ENCODE measurements around the gene INS.
"Not testable (repeated sequence)": the region's sequence is repeated elsewhere in the genome, so short reads cannot be mapped to it uniquely, and the experiment has no call there.

INS gene

DNA sequence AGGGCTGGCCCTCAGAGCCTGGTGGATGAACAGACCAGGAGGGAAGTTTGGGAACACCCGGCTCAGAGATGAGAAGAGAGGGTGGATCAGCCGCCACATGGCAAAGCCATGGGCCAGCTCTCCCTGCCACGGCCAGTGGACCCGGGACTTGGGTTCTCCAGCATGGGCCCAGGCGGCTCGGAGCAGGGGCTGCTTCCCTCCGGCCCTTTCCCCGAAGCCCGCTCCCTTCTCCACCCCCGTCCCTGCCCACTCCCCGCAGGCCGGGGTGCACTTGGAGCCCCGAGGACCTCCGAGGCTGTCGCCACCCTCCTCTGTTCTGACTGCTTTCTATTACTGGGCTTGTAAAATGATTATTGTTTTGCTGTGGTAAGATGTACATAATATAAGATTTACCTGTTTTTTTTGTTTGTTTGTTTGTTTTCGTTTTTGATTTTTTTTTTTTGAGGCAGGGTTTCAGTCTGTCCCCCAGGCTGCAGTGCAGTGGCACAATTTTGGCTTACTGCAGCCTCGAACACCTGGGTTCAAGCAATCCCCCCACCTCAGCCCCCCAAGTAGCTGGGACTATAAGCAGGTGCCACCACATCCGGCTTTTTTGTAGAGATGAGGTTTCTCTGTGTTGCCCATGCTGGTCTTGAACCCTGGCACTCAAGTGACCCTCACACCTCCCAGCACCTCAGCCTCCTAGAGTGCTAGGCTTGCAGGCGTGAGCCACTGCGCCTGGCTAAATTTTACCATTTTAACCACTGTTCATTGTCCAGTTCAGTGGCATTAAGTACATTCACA lies 21.9 kb upstream of the INS start:
- DNase-seq (ENCODE audit: extremely low read depth in 1 of 2, low read depth in 1 of 2) = no peak

DNA sequence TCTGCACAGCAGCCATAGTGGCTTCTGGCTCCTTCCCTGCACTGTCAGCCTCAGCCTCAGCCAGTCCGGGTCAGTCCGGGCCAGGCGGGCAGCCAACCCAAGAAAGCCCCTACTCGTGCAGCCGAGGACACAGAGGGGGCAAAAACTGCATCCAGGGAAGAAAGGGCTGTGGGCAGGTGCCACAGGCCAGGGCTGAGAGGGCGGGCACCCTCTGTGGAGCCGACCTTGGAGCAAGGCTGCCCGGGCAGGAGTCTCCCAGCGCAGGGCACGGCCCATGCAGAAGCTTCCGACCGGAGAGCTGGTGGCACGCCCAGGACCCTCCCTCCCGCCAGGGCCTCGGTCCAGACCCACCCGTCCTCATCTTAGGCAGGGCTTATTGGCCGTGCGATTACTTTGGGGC lies 21.1 kb upstream of the INS start:
- no peak for DNase-seq (ENCODE audit: extremely low read depth in 1 of 2, low read depth in 1 of 2)

DNA sequence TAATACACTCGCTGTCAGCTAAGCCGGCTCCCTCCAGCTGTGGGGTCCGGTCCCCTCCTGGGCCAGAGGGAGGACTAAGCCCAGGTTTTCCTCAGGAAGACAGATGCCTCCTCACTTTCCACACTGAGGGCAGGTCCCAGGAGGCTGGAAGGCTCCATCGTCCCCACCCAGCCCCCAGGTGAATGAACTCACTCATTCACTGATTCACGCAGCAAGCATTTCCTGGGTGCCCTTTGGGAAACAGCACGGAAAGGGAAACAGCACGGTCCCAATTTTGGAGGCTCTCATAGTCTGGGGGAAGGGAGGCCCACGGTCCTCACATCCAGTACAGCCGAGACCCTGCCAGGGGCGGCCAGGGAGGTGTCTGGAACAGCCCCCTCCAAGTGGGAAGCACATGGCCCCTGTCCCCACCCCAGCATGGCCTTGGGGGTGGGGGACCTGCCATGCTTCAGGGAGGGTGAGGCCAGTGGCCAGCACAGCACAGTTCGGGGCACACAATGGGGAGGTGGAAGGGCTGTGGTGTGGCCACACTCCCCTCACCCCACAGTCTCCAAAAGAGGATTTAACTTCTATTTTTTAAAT lies 19.9 kb upstream of the INS start:
- no peak for DNase-seq (ENCODE audit: extremely low read depth in 1 of 2, low read depth in 1 of 2)

DNA sequence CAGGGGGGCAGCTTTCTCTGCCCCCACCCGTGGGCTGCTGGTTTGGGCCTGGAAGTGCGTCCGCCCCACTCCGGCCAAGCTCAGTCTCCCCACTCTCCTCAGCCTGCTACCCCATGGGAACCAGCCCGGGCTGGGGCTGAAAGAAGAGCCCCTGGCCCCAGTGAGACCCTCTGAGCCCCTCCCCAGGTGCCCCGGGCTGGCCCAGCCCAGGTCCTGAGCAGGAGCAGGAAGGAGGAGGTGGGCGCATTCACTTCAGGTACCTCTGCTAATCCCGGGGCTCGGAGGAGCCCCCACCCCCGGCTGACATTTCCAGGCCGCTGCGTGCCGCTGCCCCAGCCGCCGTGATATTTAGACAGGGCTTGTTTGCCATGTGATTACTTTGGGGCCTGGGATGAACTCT lies 19.3 kb upstream of the INS start:
- DNase-seq (ENCODE audit: extremely low read depth in 1 of 2, low read depth in 1 of 2) = no peak

DNA sequence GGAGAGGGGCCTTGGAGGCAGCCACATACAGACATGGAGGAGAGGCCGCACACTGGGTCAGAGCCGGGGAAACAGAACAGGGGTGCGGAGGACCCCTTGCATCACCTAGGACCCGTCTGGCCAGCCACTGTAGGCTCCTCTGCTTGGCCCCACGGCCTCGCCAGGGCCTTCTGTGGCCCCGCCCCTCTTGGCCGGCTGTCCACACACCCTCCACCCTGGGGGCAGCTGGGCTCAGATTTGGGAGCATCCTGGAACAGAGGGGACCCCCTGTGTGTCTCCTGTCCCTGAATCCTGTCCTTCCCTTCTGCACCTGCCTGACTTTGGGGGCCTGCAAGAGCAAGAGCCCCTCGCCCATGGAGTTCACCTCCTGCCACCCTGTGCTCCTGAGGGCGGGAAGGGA lies 18.5 kb upstream of the INS start:
- DNase-seq (ENCODE audit: extremely low read depth in 1 of 2, low read depth in 1 of 2) = no peak

DNA sequence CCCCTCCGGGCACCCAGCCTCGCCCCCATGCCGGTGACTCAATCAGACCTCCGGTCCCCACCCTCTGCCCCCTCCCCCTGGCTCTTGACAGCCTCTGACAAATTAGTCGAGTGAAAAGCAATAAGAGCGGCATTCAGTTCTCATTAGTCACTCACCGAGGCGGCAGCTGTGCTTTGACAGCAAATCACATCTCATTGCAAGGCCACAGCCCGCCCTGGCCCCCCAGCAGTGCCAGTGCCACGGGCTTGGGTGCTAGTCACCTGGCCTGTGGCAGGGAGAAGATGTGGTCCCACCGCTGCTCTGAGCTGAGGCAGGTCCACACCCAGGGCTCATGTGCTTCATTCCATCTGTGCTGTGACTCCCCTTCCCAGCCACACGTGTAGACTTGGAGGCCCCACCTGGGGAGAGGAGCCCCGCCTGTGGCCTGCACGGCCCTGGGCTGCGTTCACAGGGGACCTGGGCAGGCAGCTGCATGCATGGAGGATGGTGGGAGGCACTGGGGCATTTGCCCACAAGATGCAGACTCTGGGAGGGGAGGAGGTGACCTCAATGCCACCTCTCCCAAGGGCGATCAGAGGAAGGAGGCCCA lies 18.0 kb upstream of the INS start:
- no peak for DNase-seq (ENCODE audit: extremely low read depth in 1 of 2, low read depth in 1 of 2)

DNA sequence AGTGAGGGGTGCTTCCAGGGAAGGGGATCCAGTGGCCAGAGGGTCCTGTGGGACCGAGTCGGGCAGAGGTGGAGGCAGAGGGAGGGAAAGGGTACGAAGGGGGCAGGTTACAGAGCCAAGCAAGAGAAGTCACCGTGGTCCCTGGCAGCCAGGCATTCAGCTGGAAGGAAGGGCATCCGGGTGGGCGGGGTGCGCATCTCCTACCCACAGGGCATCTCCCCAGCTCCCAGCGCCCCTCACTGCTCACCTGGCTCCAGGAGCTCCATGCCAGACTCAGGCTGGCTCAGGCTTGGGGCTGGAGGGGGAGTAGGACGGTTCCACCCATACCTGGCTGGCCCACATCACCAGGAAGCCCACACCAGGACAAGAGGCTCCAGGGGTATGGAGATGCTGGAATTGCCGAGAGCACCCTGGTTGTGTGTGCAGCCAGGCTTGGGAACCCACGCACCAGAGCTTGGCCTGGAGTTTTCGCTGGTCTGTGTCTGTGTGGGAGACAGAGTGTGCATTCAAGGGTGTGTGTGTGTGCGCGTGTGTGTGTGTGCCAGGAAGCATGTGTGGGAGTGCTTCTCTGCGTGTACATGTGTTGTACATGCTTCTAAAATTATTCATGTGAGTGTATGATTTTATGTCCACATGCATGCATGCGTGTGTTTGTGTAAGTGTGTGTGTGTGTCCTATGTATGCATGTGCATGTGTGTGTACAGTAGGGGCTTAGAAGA lies 17.2 kb upstream of the INS start:
- DNase-seq (ENCODE audit: extremely low read depth in 1 of 2, low read depth in 1 of 2) = not testable (repeated sequence)

DNA sequence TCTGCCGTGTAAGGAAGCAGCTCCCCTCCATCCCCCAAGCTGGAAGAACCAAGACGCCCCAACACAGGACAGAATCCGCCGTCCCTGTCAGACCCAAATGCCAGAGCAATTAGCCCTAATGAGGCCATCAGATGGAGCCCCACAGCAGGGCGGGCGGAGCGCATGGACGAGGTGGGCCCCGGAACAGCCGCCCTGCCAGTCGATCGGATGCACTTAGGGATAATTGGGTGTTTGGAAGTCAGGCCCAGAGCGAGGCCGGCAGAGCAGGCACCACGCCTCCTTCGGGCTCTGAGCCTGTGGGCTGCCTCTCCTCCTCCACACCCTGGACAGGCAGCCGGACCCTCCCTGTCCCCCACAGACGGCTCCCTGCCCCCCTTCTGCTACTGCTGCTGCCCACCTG lies 16.1 kb upstream of the INS start:
- DNase-seq (ENCODE audit: extremely low read depth in 1 of 2, low read depth in 1 of 2) = no peak

DNA sequence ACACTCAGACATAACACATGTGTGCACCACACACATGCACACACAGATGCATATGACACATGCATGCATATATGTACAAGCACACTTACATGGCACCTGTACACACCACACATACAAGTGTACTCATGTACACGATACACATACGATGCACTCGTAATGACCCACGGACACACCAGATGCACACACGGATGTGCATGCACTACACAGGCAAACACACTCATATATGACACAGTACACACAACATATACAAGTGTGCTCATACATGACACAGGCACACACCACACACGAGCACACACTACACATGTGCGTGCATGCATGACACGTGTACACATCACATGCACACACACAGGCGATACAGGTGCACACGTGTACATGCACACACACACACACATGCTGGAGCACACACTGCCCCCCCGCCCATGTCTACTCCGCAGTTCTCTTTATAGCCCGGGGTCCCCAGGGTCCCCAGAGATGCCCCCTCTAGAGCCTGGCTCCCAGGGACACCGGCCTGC lies 15.4 kb upstream of the INS start:
- DNase-seq (ENCODE audit: extremely low read depth in 1 of 2, low read depth in 1 of 2) = no peak

DNA sequence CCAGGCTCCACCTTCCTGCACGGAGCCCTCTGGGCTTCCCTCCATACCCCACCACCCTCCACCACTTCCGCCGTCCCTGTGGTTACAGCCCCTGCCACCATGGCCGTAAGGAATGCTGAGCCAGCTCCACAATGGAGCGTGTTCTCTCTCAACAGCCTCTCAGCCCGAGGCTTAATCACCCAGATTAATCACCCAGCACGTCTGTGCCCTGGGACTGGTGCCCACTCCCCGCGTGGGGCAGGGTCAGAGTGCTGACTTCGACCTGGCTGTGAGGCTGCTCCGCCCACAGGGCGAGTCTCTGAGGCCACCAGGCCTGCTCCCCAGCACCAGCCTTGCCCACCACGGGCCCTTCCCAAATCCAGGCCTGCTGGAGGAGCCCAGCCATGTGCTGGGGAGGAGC lies 14.7 kb upstream of the INS start:
- no peak for DNase-seq (ENCODE audit: extremely low read depth in 1 of 2, low read depth in 1 of 2)

DNA sequence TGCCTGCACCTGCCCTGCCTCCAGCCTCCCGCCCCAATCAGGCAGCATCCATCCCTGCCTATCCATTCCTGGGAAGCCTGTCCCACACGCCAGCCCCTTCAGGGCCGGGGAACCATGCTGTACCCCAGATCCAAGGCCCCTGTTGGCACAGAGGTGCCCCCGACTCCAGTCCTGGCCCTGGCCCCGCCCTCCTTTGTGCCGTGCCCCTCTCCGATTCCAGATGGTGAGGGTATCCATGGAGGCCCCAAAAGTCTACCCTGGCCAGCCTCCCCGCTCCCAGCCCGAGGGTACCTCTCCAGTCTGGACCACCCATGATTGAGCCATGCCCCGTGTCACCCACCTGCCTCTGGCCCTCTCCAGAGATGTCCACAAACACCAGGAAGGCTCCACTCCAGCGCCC lies 13.4 kb upstream of the INS start:
- DNase-seq (ENCODE audit: extremely low read depth in 1 of 2, low read depth in 1 of 2) = no peak

DNA sequence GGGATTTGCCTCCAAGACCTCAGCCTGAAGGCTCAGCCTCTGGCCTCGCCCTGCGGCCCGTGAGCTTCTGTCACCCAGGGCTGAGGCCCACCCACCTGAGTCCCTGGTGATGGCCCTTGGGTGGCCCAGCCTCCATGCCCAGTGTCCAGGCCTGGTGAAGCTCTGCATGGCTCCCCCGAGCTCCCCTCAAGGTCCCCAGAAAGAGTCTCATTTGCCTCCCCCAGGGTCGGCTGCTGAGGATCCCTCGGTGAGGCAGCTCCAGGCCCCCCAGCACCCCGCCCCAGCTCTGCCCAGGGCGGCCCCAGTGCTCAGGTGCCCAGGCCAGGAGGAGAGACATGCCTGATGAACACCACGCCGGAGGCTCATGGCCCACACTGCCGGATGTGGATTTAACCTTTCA lies 12.8 kb upstream of the INS start:
- DNase-seq (ENCODE audit: extremely low read depth in 1 of 2, low read depth in 1 of 2) = no peak

DNA sequence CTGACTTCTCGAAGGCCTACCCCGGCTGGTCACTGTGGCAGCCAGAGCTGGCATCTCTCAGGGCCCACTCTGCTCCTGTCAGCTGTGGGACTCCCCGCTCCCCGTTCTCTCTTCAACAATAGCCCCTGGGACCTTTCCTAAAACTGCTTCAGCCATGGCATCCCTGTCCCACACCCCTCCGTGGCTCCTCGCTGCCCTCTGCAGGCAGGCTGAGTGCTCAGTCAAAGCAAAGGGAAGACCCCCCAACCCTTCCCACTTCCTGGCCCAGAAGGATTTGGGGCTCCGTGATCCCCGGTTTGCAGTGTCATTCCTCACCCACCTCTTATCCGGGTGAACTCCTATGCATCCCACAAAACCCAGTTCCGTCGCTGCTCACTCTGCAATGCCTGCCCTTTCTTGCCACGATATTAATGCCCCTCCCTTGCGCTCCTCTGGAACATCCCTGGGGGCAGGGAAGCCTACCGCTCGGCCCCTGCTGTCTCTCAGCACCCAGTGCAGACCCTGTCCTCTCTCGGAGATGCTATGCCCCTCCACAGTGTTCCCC lies 12.2 kb upstream of the INS start:
- DNase-seq (ENCODE audit: extremely low read depth in 1 of 2, low read depth in 1 of 2) = no peak

DNA sequence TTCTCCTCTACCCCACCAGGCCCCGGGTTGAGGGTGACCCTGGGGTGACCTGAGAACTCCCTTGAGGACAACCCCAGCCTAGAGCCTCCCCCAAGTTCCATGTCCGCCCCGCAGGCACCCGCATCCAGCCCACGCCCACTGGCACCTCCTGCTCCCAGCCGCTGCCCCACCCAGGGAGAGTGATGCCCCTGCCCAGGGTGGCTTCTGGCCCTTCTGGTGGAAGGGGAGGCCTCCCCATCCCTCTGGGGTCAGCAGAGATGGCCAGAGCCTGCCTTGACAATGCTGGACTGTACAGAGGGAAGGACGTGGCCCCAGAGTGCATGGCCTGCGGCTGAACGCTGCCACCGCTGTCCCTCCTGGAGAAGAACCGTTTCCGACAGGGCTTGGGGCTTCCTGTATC lies 11.7 kb upstream of the INS start:
- DNase-seq (ENCODE audit: extremely low read depth in 1 of 2, low read depth in 1 of 2) = no peak

DNA sequence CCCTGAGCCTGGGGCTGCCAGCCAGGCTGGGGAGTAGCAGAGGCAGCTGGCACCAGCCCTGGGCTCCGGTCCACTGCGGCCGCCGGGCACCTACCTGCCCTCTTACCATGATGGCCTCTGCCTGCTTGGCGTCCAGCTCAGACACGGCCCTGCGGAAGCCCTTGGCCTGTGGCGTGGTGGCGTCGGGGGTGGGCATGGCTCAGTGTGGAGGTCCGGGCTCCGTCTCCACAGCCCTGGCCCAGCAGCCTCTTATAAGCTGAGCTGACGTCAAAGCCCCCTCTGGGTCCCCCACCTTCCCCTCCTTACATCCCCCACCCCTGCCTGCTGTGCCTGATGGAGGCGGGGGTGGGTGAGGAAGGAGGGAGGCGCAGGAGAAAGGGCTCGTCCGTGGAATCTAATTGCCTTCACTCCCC lies 10.6 kb upstream of the INS start, which contains the start of gene TH:
TSS of gene TH (minus strand) at position 225 of the 413 bp plus-strand sequence. CDS start at position 196, 29 bp downstream.
- no peak for DNase-seq (ENCODE audit: extremely low read depth in 1 of 2, low read depth in 1 of 2)

DNA sequence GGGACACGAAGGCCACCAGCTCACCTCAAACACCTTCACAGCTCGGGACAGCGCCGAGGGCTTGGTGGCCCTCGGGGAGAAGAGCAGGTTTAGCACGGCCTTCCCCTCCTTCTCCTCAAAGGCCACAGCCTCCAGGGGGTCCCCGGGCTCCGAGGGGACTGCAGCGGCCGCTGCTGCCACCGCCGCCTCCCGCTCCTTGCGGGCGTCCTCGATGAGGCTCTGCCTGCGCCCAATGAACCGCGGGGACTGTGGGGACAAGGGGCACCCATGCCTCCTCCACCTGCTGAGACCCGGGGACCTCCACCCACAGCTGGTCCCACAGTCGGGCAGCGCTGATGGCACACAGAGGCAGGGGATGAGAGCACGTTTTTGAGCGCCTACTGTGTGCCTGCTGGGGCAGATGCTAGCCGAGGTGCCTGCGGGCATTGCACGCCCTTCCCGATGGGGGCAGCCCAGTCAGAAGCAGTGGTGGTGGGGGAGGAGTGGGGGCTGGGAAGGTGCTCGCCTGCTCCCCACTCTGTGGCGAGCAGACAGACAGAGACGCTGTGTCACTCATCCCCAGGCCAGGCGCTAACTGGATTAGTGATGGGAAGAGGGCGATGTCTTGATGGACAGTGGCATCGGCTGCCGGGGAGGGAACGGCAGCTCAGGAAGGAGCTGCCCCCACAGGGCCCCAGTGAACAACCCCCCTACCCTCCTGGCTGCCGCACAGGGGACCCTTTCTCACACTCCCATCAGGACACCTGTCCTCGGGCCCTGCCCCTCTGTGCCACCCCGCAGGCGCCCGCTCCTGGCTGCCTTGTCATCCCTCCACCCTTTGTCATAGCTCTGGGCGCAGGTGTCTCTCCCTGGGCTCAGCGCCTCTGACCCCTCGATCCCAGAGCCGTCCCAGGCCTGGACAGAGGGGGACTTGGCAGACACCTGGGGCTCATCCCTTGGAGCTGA lies 8.9 kb upstream of the INS start:
- DNase-seq (ENCODE audit: extremely low read depth in 1 of 2, low read depth in 1 of 2) = no peak

DNA sequence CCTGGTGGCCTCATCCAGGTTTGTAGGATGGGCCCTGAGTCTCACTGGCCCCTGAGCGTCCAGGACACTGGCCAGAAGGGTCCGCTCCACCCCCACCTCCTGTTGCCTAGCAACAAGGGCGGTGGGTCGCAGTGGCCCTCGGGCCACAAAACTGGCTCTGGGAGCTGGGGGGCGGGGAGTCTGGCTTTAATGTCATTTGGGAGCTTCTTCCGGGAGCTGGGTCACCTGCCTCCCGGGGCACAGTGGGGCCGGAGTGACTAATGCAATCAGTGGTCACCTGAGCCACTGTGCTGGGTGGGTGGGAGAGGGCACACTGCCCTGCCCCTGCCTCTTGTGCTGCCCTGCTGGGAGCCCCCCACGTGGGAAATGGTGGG lies 8.0 kb upstream of the INS start:
- no peak for DNase-seq (ENCODE audit: extremely low read depth in 1 of 2, low read depth in 1 of 2)

DNA sequence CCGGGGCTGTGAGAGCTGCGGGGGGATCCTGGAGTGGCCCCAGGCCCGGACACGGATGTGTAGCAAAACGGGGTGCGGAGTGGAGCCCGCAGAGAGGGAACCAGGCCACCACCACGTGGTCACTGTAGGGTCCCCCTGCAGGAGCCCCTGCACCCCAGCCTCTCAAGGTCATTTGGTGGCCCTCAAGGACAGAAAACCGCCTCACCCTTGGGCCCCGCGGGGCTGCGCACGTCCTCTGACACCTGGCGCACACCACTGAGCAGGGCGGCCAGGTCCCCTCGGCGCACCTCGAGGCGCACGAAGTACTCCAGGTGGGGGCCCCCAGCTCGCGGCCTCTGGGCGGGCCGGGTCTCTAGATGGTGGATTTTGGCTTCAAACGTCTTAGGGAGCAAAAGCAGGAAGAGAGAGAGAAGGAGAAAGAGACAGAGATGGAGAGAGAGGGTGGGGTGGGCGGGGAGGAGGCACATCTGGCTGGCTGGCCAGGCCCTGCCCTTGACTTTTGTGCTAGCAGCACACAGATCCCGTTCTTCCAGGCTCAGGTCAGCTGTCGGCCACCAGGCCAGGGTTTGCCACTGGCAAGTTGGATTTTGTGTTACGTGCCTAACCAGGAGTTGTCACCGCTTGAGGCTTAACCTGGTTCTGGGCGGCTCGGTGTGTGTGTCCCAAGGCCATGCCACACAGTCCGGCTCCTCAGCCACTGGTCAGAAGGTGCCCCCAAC lies 7.4 kb upstream of the INS start:
- DNase-seq (ENCODE audit: extremely low read depth in 1 of 2, low read depth in 1 of 2) = no peak
